A673 (cell line): ENCODE data around the gene ANLN. TPM values are rescaled to one million over a fixed set of nuclear protein-coding genes. Genes with fewer than 3 reads are reported as not detected.

Experiments used
- BruUV-seq: library from RNA; stranded (reverse); fragments of 400-500 nt; replicated peaks from 2 replicates; lab custom pipeline; 2021; lab: Mats Ljungman, UMichigan
- CTCF ChIA-PET: fragments of 300-600 bp; sonication (Branson Sonifier 250); formaldehyde crosslinking; loops from one replicate; lab custom pipeline; 2022; ENCODE audit warnings: antibody characterized with exemption; lab: Charles Lee
- POLR2A ChIA-PET: fragments of 300-600 bp; sonication (Branson Sonifier 250); formaldehyde crosslinking; loops from one replicate; lab custom pipeline; 2022; ENCODE audit warnings: antibody characterized with exemption; ENCODE audit not compliant: low non-redundant PET; lab: Charles Lee
- DNase-seq: peaks from one replicate; pipeline ENCODE4 v3.0.0-alpha.2; 2015; ENCODE audit warnings: low spot score
- H3K27ac ChIP-seq: fragments of 200-600 bp; sonication (generic); 2 replicates; pipeline ENCODE4 v1.5.1; 2016; ENCODE audit warnings: mixed run types, low read depth, mild to moderate bottlenecking, mixed read lengths, antibody characterized with exemption, low read length; ENCODE audit not compliant: poor library complexity, severe bottlenecking
- H3K27me3 ChIP-seq: fragments of 200-600 bp; sonication (generic); replicated peaks from 2 replicates; pipeline ENCODE4 v1.6.1; 2017; ENCODE audit warnings: mixed run types, low read depth, mild to moderate bottlenecking, mixed read lengths, antibody characterized with exemption, low read length; ENCODE audit not compliant: insufficient read depth, poor library complexity
- H3K36me3 ChIP-seq: fragments of 200-600 bp; sonication (generic); 2 replicates; pipeline ENCODE4 v1.6.1; 2016; ENCODE audit warnings: mixed run types, mild to moderate bottlenecking, mixed read lengths, antibody characterized with exemption, low read length; ENCODE audit not compliant: insufficient read depth, poor library complexity, severe bottlenecking
- H3K4me1 ChIP-seq: fragments of 200-600 bp; sonication (generic); 2 replicates; pipeline ENCODE4 v1.6.1; 2017; ENCODE audit warnings: mixed run types, mild to moderate bottlenecking, mixed read lengths, antibody characterized with exemption, low read length; ENCODE audit not compliant: insufficient read depth, poor library complexity, severe bottlenecking
- H3K4me3 ChIP-seq: fragments of 200-600 bp; sonication (generic); 2 replicates; pipeline ENCODE4 v1.5.1; 2016; ENCODE audit warnings: low read depth, mixed run types, mild to moderate bottlenecking, mixed read lengths, low read length; ENCODE audit not compliant: poor library complexity, severe bottlenecking
- H3K9me3 ChIP-seq: fragments of 200-600 bp; sonication (generic); 2 replicates; pipeline ENCODE4 v1.6.1; 2016; ENCODE audit warnings: mixed run types, low read depth, mild to moderate bottlenecking, mixed read lengths, antibody characterized with exemption, low read length; ENCODE audit not compliant: poor library complexity, severe bottlenecking
- EZH2 ChIP-seq: fragments of 200-600 bp; sonication (generic); IDR thresholded peaks from 2 replicates; pipeline ENCODE4 v1.6.1; 2017; ENCODE audit warnings: borderline replicate concordance, low read depth, mild to moderate bottlenecking, mixed read lengths, antibody characterized with exemption, low read length; ENCODE audit not compliant: poor library complexity, severe bottlenecking
- intact Hi-C: fragments of 100-400 bp; cut with micrococcal nuclease; formaldehyde crosslinking; loops from one replicate; pipeline ENCODE4 v1.10.0; 2022; ENCODE audit not compliant: unreplicated experiment
- total RNA-seq: library from RNA; stranded (reverse); gene quantifications from 2 replicates; pipeline ENCODE4 v1.2.3, GENCODE V29; 2021
- TF ChIP-seq, protein P1 (sequence below): fragments of 300-800, 200-600 bp; sonication (generic); conservative IDR thresholded peaks from 2 replicates; pipeline ENCODE4 v1.5.1; 2017; ENCODE audit warnings: low read depth, mild to moderate bottlenecking, antibody characterized with exemption, low read length, moderate library complexity, mixed read lengths

Gene ANLN
- total RNA-seq, 1 experiment from 2014 or later, result 164 TPM

GRCh38 chr7:36396150-36396549 is 6.5 kb downstream of the ANLN start:
- no TSS peak for BruUV-seq
- peaks cover 62% of the 10 kb centered on the region for H3K36me3 ChIP-seq
- H3K4me1 ChIP-seq, result peaks cover 10% of the 10 kb centered on the region
- DNase-seq, result no peak
- no peak overlapping the region for H3K4me3 ChIP-seq
- CTCF ChIA-PET, result no interaction called here
- no peaks in the 10 kb centered on the region for H3K27me3 ChIP-seq
- H3K27ac ChIP-seq, result no peak overlapping the region
- peaks cover 9% of the 10 kb centered on the region for H3K9me3 ChIP-seq
- intact Hi-C loops, result loop anchor here (5.0 kb wide), 1 partner anchor 36 kb away; no protein-coding TSS in a partner anchor
- POLR2A ChIA-PET, result no interaction called here
- TF ChIP-seq, protein P1, sequence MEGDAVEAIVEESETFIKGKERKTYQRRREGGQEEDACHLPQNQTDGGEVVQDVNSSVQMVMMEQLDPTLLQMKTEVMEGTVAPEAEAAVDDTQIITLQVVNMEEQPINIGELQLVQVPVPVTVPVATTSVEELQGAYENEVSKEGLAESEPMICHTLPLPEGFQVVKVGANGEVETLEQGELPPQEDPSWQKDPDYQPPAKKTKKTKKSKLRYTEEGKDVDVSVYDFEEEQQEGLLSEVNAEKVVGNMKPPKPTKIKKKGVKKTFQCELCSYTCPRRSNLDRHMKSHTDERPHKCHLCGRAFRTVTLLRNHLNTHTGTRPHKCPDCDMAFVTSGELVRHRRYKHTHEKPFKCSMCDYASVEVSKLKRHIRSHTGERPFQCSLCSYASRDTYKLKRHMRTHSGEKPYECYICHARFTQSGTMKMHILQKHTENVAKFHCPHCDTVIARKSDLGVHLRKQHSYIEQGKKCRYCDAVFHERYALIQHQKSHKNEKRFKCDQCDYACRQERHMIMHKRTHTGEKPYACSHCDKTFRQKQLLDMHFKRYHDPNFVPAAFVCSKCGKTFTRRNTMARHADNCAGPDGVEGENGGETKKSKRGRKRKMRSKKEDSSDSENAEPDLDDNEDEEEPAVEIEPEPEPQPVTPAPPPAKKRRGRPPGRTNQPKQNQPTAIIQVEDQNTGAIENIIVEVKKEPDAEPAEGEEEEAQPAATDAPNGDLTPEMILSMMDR, result no peak
- no peak for TF ChIP-seq EZH2

DNA sequence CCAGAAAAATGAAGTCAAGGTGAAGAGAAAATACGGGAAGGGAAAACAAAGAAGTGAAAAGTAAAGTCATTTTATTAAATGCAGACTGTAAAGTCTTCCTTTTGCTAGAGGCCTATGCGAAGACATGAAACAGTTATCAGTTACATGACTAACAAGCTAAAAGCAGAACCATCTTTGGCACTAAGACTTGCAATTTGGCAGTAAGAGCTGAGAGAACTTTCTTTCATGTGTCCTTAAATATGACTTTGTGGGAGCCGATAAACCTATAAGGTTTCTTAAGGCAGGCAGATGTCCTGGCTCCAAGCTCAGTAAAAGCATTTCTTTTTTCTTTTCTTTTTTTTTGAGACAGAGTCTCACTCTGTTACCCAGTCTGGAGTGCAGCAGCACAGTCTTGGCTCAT is 10.4 kb downstream of the ANLN start:
- H3K4me1 ChIP-seq, result peaks cover under 1% of the 10 kb centered on the region
- intact Hi-C loops, result no loop called here
- BruUV-seq, result no TSS peak
- CTCF ChIA-PET, result no interaction called here
- no peak for TF ChIP-seq EZH2
- TF ChIP-seq, protein P1, result no peak
- H3K27ac ChIP-seq, result no peak overlapping the region
- POLR2A ChIA-PET, result no interaction called here
- H3K36me3 ChIP-seq, result peaks cover 94% of the 10 kb centered on the region
- H3K27me3 ChIP-seq, result no peaks in the 10 kb centered on the region
- H3K9me3 ChIP-seq, result peaks cover 7% of the 10 kb centered on the region
- no peak for DNase-seq
- H3K4me3 ChIP-seq, result no peak overlapping the region

DNA sequence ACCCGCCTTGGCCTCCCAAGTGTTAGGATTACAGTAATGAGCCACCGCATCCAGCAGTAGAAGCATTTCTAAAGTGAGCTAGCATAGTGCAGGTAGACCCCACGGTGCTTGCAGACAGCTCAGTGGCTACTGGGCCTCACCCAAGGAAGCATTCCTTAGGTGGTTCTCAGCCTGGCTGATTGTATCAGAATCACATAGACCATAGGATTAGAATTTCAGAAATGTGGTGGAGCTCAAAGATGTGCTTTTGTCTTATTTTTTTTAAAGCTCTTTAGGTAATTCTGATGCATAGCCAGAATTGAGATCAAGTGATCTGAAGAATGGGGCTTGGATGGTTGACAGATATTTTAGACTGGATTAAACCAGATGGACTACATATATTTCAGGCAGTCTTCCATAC is 10.9 kb downstream of the ANLN start:
- ChIA-PET CTCF (no interaction called here), POLR2A (no interaction called here)
- H3K27me3 ChIP-seq, result no peaks in the 10 kb centered on the region
- peaks cover 2% of the 10 kb centered on the region for H3K9me3 ChIP-seq
- TF ChIP-seq, protein P1, result no peak
- TF ChIP-seq EZH2, result no peak
- no TSS peak for BruUV-seq
- peaks cover 6% of the 10 kb centered on the region for H3K4me1 ChIP-seq
- H3K27ac ChIP-seq, result no peak overlapping the region
- no peak overlapping the region for H3K4me3 ChIP-seq
- intact Hi-C loops, result no loop called here
- DNase-seq, result no peak
- H3K36me3 ChIP-seq, result peaks cover 94% of the 10 kb centered on the region
